Keratinocyte (primary cell): ENCODE results near the gene KIZ. TPM values are rescaled to one million over a fixed set of nuclear protein-coding genes. Genes with fewer than 3 reads are reported as not detected.

Experiments used
- DNase-seq: peaks from one replicate; pipeline ENCODE4 v3.0.0-alpha.2; 2011; ENCODE audit warnings: low read depth, missing footprints, low spot score
- FAIRE-seq: peaks from 2 replicates; lab custom pipeline; 2011; peaks lifted over from hg19 to GRCh38; lab: Jason Lieb, UNC
- H2AFZ ChIP-seq: 2 replicates; pipeline ENCODE4 v1.6.0; 2012; ENCODE audit warnings: low read length, control low read depth, inconsistent platforms; ENCODE audit not compliant: control insufficient read depth
- H3K27ac ChIP-seq: 2 replicates; pipeline ENCODE4 v1.5.1; 2011; ENCODE audit warnings: low read length; ENCODE audit not compliant: control insufficient read depth, insufficient read depth
- H3K27me3 ChIP-seq: 3 replicates; pipeline ENCODE4 v1.6.0; 2011; ENCODE audit warnings: low read length; ENCODE audit not compliant: control insufficient read depth, insufficient read depth; ENCODE audit errors: extremely low read depth
- H3K36me3 ChIP-seq, 2 experiments: 2 replicates in 1 of 2; 3 replicates in 1 of 2; pipeline ENCODE4 v1.5.1; 2011; ENCODE audit warnings: low read length in 2 of 2, mild to moderate bottlenecking in 1 of 2; ENCODE audit not compliant: control insufficient read depth in 2 of 2, insufficient read depth in 2 of 2; ENCODE audit errors: extremely low read depth in 1 of 2
- H3K4me1 ChIP-seq: 3 replicates; pipeline ENCODE4 v1.5.1; 2011; ENCODE audit warnings: low read length; ENCODE audit not compliant: control insufficient read depth, insufficient read depth; ENCODE audit errors: extremely low read depth
- H3K4me2 ChIP-seq: 3 replicates; pipeline ENCODE4 v1.6.0; 2011; ENCODE audit warnings: low read depth, low read length; ENCODE audit not compliant: control insufficient read depth, insufficient read depth; ENCODE audit errors: extremely low read depth
- H3K4me3 ChIP-seq, 3 experiments: fragments of 200-600 bp in 1 of 3; sonication (generic) in 1 of 3; 2 replicates in 2 of 3; 3 replicates in 1 of 3; pipeline ENCODE4 v1.5.1; 2011 to 2016; ENCODE audit warnings: low read length in 3 of 3, mild to moderate bottlenecking in 3 of 3, control low read depth in 2 of 3, inconsistent platforms in 1 of 3, low read depth in 1 of 3, mixed read lengths in 1 of 3, mixed run types in 1 of 3, moderate library complexity in 1 of 3; ENCODE audit not compliant: control insufficient read depth in 2 of 3, insufficient read depth in 2 of 3; ENCODE audit errors: extremely low read depth in 1 of 3
- H3K79me2 ChIP-seq: 2 replicates; pipeline ENCODE4 v1.6.0; 2012; ENCODE audit warnings: low read length; ENCODE audit not compliant: control insufficient read depth, insufficient read depth
- H3K9ac ChIP-seq: 3 replicates; pipeline ENCODE4 v1.6.0; 2011; ENCODE audit warnings: low read length; ENCODE audit not compliant: control insufficient read depth, insufficient read depth; ENCODE audit errors: extremely low read depth
- H3K9me1 ChIP-seq: 3 replicates; pipeline ENCODE4 v1.6.0; 2011; ENCODE audit warnings: low read length; ENCODE audit not compliant: control insufficient read depth, insufficient read depth; ENCODE audit errors: extremely low read depth
- H3K9me3 ChIP-seq: 2 replicates; pipeline ENCODE4 v1.5.1; 2012; ENCODE audit warnings: low read depth, low read length; ENCODE audit not compliant: control insufficient read depth
- H4K20me1 ChIP-seq: 3 replicates; pipeline ENCODE4 v1.6.0; 2011; ENCODE audit warnings: low read length; ENCODE audit not compliant: control insufficient read depth, insufficient read depth; ENCODE audit errors: extremely low read depth
- EZH2 ChIP-seq: IDR thresholded peaks from one replicate; pipeline ENCODE4 v1.6.1; 2012; ENCODE audit warnings: inconsistent platforms, mild to moderate bottlenecking, low read length, moderate library complexity
- dilution Hi-C: fragments of 300-500 bp; cut with MboI; formaldehyde crosslinking; loops from one replicate; pipeline ENCODE4 v1.7.0; 2020; ENCODE audit warnings: low sequenced_read_pairs; ENCODE audit not compliant: extremely low pct_ligation_motif_present
- polyA plus RNA-seq, 5 experiments: library from polyadenylated mRNA; depleted of rRNA in 3 of 5; stranded (reverse) in 3 of 5; stranded (forward) in 1 of 5; unstranded in 1 of 5; fragments of >200 nt; gene quantifications; 1 replicate in 1 of 5; 2 replicates in 3 of 5; 3 replicates in 1 of 5; pipeline versions ENCODE4 v1.2.1 to v1.2.3, GENCODE V29; 2011 to 2012; ENCODE audit warnings: missing spikeins in 2 of 5, low read depth in 1 of 5, low replicate concordance in 1 of 5
- TF ChIP-seq, protein P1 (sequence below), 3 experiments: IDR thresholded peaks in 1 of 3; conservative IDR thresholded peaks in 1 of 3; optimal IDR thresholded peaks in 1 of 3; 2 replicates in 2 of 3; 3 replicates in 1 of 3; pipeline versions ENCODE3 to v1.5.1; 2011; ENCODE audit warnings: low read length in 3 of 3, mild to moderate bottlenecking in 3 of 3, moderate library complexity in 2 of 3, control low read depth in 1 of 3, inconsistent platforms in 1 of 3; ENCODE audit not compliant: insufficient read depth in 2 of 3; ENCODE audit errors: extremely low read depth in 1 of 3

Gene KIZ
- polyA plus RNA-seq, 1 donor (not counting 4 experiments of a cell fraction or from before 2014, with no cell fraction given): 21.3 TPM

DNA sequence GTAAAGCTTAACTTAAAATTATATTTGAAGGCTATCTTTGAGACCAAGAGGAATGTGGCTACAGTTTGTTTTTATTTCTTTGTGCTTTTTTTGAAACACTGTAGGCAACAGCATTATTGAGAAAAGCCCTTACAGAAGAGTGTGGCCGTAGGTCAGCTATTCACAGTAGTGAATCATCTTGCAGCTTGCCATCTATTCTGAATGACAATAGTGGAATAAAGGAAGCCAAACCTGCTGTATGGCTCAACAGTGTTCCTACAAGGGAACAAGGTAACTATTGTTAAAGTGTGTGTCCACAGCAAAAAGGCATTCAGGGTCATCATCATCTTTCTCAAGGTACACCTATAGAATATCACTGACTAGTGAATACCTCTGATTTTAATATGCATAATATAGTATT, 88.5 kb downstream of the KIZ start:
- H3K4me1 ChIP-seq: no peaks in the 10 kb centered on the region
- FAIRE-seq (no peak), DNase-seq (no peak)
- H3K27me3 ChIP-seq: no peaks in the 10 kb centered on the region
- no peak overlapping the region for H3K4me3 ChIP-seq
- no peak overlapping the region for H3K27ac ChIP-seq
- H3K9ac ChIP-seq: no peak overlapping the region
- dilution Hi-C loops: no loop called here
- H4K20me1 ChIP-seq: no peaks in the 10 kb centered on the region
- no peak overlapping the region for H2AFZ ChIP-seq
- no peaks in the 10 kb centered on the region for H3K9me3 ChIP-seq
- H3K4me2 ChIP-seq: no peak overlapping the region
- no peaks in the 10 kb centered on the region for H3K9me1 ChIP-seq
- H3K36me3 ChIP-seq: no peaks in the 10 kb centered on the region
- H3K79me2 ChIP-seq: no peaks in the 10 kb centered on the region
- TF ChIP-seq, protein P1, sequence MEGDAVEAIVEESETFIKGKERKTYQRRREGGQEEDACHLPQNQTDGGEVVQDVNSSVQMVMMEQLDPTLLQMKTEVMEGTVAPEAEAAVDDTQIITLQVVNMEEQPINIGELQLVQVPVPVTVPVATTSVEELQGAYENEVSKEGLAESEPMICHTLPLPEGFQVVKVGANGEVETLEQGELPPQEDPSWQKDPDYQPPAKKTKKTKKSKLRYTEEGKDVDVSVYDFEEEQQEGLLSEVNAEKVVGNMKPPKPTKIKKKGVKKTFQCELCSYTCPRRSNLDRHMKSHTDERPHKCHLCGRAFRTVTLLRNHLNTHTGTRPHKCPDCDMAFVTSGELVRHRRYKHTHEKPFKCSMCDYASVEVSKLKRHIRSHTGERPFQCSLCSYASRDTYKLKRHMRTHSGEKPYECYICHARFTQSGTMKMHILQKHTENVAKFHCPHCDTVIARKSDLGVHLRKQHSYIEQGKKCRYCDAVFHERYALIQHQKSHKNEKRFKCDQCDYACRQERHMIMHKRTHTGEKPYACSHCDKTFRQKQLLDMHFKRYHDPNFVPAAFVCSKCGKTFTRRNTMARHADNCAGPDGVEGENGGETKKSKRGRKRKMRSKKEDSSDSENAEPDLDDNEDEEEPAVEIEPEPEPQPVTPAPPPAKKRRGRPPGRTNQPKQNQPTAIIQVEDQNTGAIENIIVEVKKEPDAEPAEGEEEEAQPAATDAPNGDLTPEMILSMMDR (optimal IDR thresholded peaks at IDR 0.05 in 1 of 3, IDR thresholded peaks at IDR 0.05 in 1 of 3, conservative IDR thresholded peaks at IDR 0.05 in 1 of 3; ENCODE audit: extremely low read depth in 1 of 3, insufficient read depth in 2 of 3, low read length in 3 of 3): no peak
- no peak for TF ChIP-seq EZH2

DNA sequence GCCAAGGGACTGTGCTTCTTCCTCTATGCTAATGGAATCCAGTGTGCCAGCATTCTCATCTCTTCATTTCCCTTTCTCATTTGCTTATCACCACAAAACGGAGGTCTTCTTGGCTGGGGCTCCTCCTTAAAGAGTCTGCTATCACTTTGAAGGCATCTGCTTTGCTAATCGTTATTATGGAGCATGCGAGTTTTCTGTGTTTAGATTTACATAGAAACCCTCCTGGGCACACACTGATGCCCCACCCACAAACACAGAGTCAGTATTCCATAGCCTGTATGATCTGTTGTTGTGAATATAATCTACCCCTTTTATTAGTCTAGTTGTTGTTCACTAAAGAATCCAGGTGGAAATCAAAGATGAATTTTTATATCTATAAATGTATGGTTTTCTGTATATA, 93.8 kb downstream of the KIZ start:
- Histone ChIP-seq H3K36me3 (no peaks in the 10 kb centered on the region), H3K79me2 (no peaks in the 10 kb centered on the region), H4K20me1 (no peaks in the 10 kb centered on the region), H3K4me3 (no peak overlapping the region), H3K27ac (no peak overlapping the region), H3K9ac (no peak overlapping the region), H3K9me1 (no peaks in the 10 kb centered on the region), H3K27me3 (no peaks in the 10 kb centered on the region), H2AFZ (no peak overlapping the region), H3K4me1 (no peaks in the 10 kb centered on the region), H3K9me3 (no peaks in the 10 kb centered on the region), H3K4me2 (no peak overlapping the region)
- DNase-seq (no peak), FAIRE-seq (no peak)
- dilution Hi-C loops: no loop called here
- no peak for TF ChIP-seq EZH2
- TF ChIP-seq, protein P1 (optimal IDR thresholded peaks at IDR 0.05 in 1 of 3, IDR thresholded peaks at IDR 0.05 in 1 of 3, conservative IDR thresholded peaks at IDR 0.05 in 1 of 3; ENCODE audit: extremely low read depth in 1 of 3, insufficient read depth in 2 of 3, low read length in 3 of 3): no peak
